HL-60 (cell line): ENCODE data around the gene ZNF74.

Experiments used
- CTCF ChIP-seq: IDR thresholded peaks from one replicate; pipeline ENCODE4 v1.5.1; 2011; ENCODE audit warnings: low read length, control low read depth, inconsistent platforms; ENCODE audit not compliant: insufficient read depth
- GABPA ChIP-seq: IDR thresholded peaks from 2 replicates; pipeline ENCODE4 v1.6.1; 2012; ENCODE audit warnings: low read depth
- POLR2AphosphoS5 ChIP-seq: IDR thresholded peaks from 2 replicates; pipeline ENCODE4 v1.6.1; 2012; ENCODE audit warnings: low read depth

DNA sequence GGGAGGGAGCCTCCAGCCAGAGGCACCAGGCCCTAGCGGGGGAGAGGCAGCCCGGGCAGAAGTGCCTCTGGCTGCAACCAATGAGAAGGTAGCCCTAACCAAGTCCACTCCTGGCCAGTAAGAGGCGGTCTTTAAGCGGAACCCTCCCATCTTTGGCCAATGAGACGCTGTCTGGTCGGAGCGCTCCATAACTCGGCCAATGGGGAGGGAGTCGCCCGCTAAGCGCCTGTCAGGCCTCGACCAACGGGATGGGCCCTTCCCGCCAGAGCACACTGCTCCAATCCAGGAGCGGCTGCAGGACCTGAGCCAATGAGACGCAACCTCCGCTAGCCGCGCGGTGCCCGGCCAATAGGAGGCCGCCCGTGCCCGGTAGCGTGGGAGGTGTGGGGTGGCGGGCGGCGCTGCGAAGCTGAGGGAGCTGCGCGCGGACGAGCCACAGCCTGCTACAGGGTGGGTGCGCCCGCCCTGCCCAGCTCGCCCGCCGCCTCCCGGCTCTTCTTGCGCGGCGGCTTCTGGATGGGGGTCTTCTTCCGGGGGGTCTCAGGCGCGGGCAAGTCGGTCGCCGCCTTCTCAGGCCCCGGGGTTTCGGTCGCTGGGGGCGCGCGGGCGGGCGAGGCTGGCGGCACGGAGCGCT is 31.1 kb downstream of the ZNF74 start:
- TF ChIP-seq POLR2AphosphoS5 (no peak), CTCF (no peak), GABPA (no peak)
